Germinal center (tissue), 1 donor: ENCODE data around the gene RAC2.
"Not testable (repeated sequence)": the region's sequence is repeated elsewhere in the genome, so short reads cannot be mapped to it uniquely, and the experiment has no call there.

Experiments
- DNase-seq: peaks from one replicate; pipeline ENCODE4 v3.0.0; 2012; ENCODE audit warnings: mixed read lengths, low spot score

RAC2 gene

GRCh38 chr22:37234736-37235711 lies 9.0 kb downstream of the RAC2 start:
- DNase-seq: no peak

GRCh38 chr22:37233751-37234631 lies 10.1 kb downstream of the RAC2 start:
- DNase-seq: no peak

- not testable (repeated sequence) for DNase-seq
Observed at GRCh38 chr22:37233371-37233750, 10.7 kb downstream of the RAC2 start.

GRCh38 chr22:37232140-37232998 lies 11.7 kb downstream of the RAC2 start:
- DNase-seq: no peak

- DNase-seq: no peak
Observed at GRCh38 chr22:37231406-37232139, 12.5 kb downstream of the RAC2 start.

GRCh38 chr22:37230673-37231405 lies 13.2 kb downstream of the RAC2 start:
- no peak for DNase-seq

GRCh38 chr22:37229805-37230672 lies 14.0 kb downstream of the RAC2 start:
- peak; percentile 85 for DNase-seq

GRCh38 chr22:37229012-37229804 lies 14.9 kb downstream of the RAC2 start:
- no peak for DNase-seq

GRCh38 chr22:37228106-37229011 lies 15.7 kb downstream of the RAC2 start:
- DNase-seq: no peak

- no peak for DNase-seq
Observed at GRCh38 chr22:37226514-37226913, 17.6 kb downstream of the RAC2 start.

- DNase-seq: no peak
Observed at GRCh38 chr22:37226087-37226486, 18.0 kb downstream of the RAC2 start.

GRCh38 chr22:37225481-37225880 lies 18.6 kb downstream of the RAC2 start:
- DNase-seq: no peak

GRCh38 chr22:37224757-37225420 lies 19.2 kb downstream of the RAC2 start:
- DNase-seq: no peak

GRCh38 chr22:37223965-37224551 lies 20.0 kb downstream of the RAC2 start:
- DNase-seq: peak; percentile 66

GRCh38 chr22:37222440-37222971 lies 21.6 kb downstream of the RAC2 start:
- DNase-seq: no peak
